Measurements from ENCODE around the gene ATP8B1.

ATP8B1 gene

GRCh38 chr18:57807336-57808117 lies 4.4 kb upstream of the ATP8B1 start:
- H3K4me3 ChIP-seq (ENCODE audit: low read length): no peak overlapping the region
- no peak for TF ChIP-seq ZNF274 (IDR thresholded peaks at IDR 0.05; ENCODE audit: low read depth, low read length)

- no peak for TF ChIP-seq ZNF274 (IDR thresholded peaks at IDR 0.05; ENCODE audit: low read depth, low read length)
- H3K4me3 ChIP-seq (ENCODE audit: low read length): no peak overlapping the region
Measured at GRCh38 chr18:57806978-57807285, 3.8 kb upstream of the ATP8B1 start.

- no peak for TF ChIP-seq ZNF274 (IDR thresholded peaks at IDR 0.05; ENCODE audit: low read depth, low read length)
- no peak overlapping the region for H3K4me3 ChIP-seq (ENCODE audit: low read length)
Measured at GRCh38 chr18:57806201-57806977, 3.3 kb upstream of the ATP8B1 start.

- no peak overlapping the region for H3K4me3 ChIP-seq (ENCODE audit: low read length)
- TF ChIP-seq ZNF274 (IDR thresholded peaks at IDR 0.05; ENCODE audit: low read depth, low read length): no peak
Measured at GRCh38 chr18:57805117-57805516, 2.0 kb upstream of the ATP8B1 start.

- no peak for TF ChIP-seq ZNF274 (IDR thresholded peaks at IDR 0.05; ENCODE audit: low read depth, low read length)
- no peak overlapping the region for H3K4me3 ChIP-seq (ENCODE audit: low read length)
Measured at GRCh38 chr18:57804557-57804956, 1.4 kb upstream of the ATP8B1 start.

GRCh38 chr18:57802213-57803102 lies 657 bp downstream of the ATP8B1 start:
- peak overlapping the region; percentile 51; the same call in 1 of the 2 replicates for H3K4me3 ChIP-seq (ENCODE audit: low read length)
- TF ChIP-seq ZNF274 (IDR thresholded peaks at IDR 0.05; ENCODE audit: low read depth, low read length): no peak

GRCh38 chr18:57801761-57802212 lies 1.3 kb downstream of the ATP8B1 start:
- TF ChIP-seq ZNF274 (IDR thresholded peaks at IDR 0.05; ENCODE audit: low read depth, low read length): no peak
- peak overlapping the region; percentile 51; the same call in 1 of the 2 replicates for H3K4me3 ChIP-seq (ENCODE audit: low read length)

- no peak overlapping the region; the same call in 1 of the 2 replicates for H3K4me3 ChIP-seq (ENCODE audit: low read length)
- TF ChIP-seq ZNF274 (IDR thresholded peaks at IDR 0.05; ENCODE audit: low read depth, low read length): no peak
Measured at GRCh38 chr18:57801325-57801724, 1.8 kb downstream of the ATP8B1 start.

GRCh38 chr18:57798713-57799373 lies 4.3 kb downstream of the ATP8B1 start:
- H3K4me3 ChIP-seq (ENCODE audit: low read length): no peak overlapping the region
- no peak for TF ChIP-seq ZNF274 (IDR thresholded peaks at IDR 0.05; ENCODE audit: low read depth, low read length)

- TF ChIP-seq ZNF274 (IDR thresholded peaks at IDR 0.05; ENCODE audit: low read depth, low read length): no peak
Measured at GRCh38 chr18:57797209-57797651, 5.9 kb downstream of the ATP8B1 start.

GRCh38 chr18:57794951-57795728 lies 8.0 kb downstream of the ATP8B1 start:
- no peak for TF ChIP-seq ZNF274 (IDR thresholded peaks at IDR 0.05; ENCODE audit: low read depth, low read length)
- H3K4me3 ChIP-seq (ENCODE audit: low read length): no peak overlapping the region

More at GRCh38 chr18:57797209-57797651, 5.9 kb downstream of the ATP8B1 start:
- H3K4me3 ChIP-seq (ENCODE audit: low read length): no peak overlapping the region

GRCh38 chr18:57793302-57793986 lies 9.7 kb downstream of the ATP8B1 start:
- no peak for TF ChIP-seq ZNF274 (IDR thresholded peaks at IDR 0.05; ENCODE audit: low read depth, low read length)
- no peak overlapping the region for H3K4me3 ChIP-seq (ENCODE audit: low read length)

Measured in GM08714 (cell line).